ENCODE measurements around the gene RBMS3.

RBMS3 gene

DNA sequence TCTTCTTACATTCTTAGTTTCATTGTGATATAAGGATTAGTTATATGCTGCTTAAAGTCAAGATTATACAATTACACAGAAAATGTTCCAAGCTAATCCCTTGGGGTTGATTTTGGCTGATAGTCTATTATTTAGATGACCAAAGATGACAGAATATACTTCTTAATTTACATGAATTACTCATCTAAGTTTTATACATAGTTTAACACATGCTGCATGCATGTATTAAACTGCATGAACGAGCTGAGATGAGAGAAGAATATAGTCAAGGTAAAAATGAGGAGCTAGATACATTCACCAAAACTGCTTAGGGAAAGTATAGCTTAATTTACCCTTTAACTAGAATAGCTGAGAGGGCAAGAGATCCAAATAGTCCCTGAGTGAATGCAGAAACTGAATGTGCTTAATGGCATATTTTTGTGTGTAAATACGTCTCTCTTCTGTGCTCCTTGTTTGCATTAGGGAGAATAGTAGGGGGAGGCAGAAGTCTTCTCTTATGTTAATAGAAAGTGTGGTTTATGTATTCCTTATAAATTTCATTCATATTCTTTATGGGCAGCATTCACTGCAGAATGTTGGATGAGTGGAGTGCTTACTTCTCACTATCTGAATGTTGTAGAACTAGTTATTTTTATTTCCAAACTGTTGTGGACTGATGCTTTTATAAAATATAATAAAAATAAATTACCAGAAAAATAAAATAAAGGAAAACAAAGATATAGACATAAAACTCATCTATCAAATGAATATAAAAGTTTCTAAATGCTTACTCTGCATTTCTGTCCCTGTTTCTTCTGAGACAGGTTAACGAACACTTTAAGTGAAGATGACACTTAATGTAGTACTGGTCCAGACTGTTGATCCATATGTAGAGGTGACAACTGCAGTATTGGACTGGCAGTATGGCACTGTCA lies 327.8 kb downstream of the RBMS3 start:
- H3K4me3 ChIP-seq (ENCODE audit: low read depth, low read length) = no peak overlapping the region
- no peaks in the 10 kb centered on the region for H3K36me3 ChIP-seq (ENCODE audit: insufficient read depth, low read length)
- no peak overlapping the region for H3K27ac ChIP-seq (ENCODE audit: low read depth, low read length)
- no peaks in the 10 kb centered on the region for H3K27me3 ChIP-seq (ENCODE audit: insufficient read depth, low read length)
- H3K79me2 ChIP-seq (ENCODE audit: control insufficient read depth, insufficient read depth, low read length, unreplicated experiment) = no peaks in the 10 kb centered on the region
- H2AFZ ChIP-seq (ENCODE audit: low read length, unreplicated experiment) = no peak overlapping the region
- peaks cover 11% of the 10 kb centered on the region for H3K4me1 ChIP-seq (ENCODE audit: control insufficient read depth, insufficient read depth, low read length, unreplicated experiment)

DNA sequence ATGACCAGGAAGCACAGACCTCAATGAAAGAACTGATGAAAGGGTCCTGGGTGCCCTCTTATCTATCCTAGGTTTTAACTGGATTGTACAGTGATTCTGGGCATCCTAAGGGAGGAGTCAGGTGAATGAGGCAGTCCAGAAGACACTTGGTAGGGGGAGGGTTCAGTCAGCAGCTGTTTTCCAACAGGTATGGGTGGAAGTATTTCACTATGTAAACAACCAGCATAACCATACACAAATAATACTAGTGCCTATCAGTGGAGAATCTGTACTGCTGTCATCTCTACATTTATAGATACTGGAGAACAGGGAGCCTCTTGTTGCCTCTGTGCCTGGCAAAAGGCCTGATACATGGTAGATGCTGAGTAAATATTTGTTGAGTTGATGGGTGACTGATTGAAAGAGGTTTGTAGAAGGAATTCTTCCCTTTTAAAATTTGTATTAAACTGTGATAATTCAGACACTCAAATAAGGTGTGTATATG lies 328.5 kb downstream of the RBMS3 start:
- H3K27me3 ChIP-seq (ENCODE audit: insufficient read depth, low read length) = no peaks in the 10 kb centered on the region
- H3K79me2 ChIP-seq (ENCODE audit: control insufficient read depth, insufficient read depth, low read length, unreplicated experiment) = no peaks in the 10 kb centered on the region
- H3K36me3 ChIP-seq (ENCODE audit: insufficient read depth, low read length) = no peaks in the 10 kb centered on the region
- H3K4me1 ChIP-seq (ENCODE audit: control insufficient read depth, insufficient read depth, low read length, unreplicated experiment) = peaks cover 11% of the 10 kb centered on the region
- no peak overlapping the region for H3K27ac ChIP-seq (ENCODE audit: low read depth, low read length)
- H2AFZ ChIP-seq (ENCODE audit: low read length, unreplicated experiment) = no peak overlapping the region
- H3K4me3 ChIP-seq (ENCODE audit: low read depth, low read length) = no peak overlapping the region

DNA sequence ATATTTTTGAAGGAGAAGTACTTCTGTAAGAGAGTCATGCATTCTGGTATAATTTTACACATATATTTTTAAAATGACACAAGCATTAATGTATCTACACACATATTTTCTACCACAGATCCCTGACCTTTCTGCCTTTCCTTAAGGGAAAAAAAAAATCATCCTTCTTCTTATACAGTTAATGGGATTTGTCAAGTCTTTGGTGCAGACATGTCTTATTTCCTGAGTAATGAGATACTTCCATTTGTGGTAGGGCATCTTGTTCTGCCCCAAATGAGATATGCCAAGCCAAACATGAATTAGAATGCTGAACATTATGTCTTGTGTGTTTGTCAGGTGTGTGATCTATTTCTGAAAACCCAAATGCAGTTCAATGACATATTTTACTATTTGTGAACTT lies 329.9 kb downstream of the RBMS3 start:
- Histone ChIP-seq H3K27me3 (ENCODE audit: insufficient read depth, low read length) (no peaks in the 10 kb centered on the region), H3K79me2 (ENCODE audit: control insufficient read depth, insufficient read depth, low read length, unreplicated experiment) (no peaks in the 10 kb centered on the region), H2AFZ (ENCODE audit: low read length, unreplicated experiment) (no peak overlapping the region), H3K4me3 (ENCODE audit: low read depth, low read length) (no peak overlapping the region), H3K27ac (ENCODE audit: low read depth, low read length) (no peak overlapping the region), H3K4me1 (ENCODE audit: control insufficient read depth, insufficient read depth, low read length, unreplicated experiment) (peaks cover 6% of the 10 kb centered on the region), H3K36me3 (ENCODE audit: insufficient read depth, low read length) (no peaks in the 10 kb centered on the region)

DNA sequence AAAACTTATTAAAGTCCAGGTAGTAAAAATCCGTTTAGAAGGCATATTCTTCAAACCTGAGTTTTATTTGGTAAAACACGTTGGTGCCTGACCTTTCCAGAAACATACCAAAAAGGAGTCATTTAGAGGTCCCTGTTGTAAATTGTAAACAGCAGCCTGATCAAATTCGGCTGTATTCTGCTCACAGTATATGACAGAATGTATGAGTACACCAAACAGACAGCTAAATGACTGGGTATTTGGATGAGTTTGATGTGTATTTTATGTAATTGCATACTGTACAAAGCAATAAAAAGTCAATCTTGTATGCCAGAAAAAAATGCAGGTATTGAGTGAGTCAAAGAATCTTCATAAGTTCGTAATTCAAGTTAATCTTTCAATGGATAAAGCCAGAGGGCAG lies 330.4 kb downstream of the RBMS3 start:
- Histone ChIP-seq H3K27me3 (ENCODE audit: insufficient read depth, low read length) (no peaks in the 10 kb centered on the region), H2AFZ (ENCODE audit: low read length, unreplicated experiment) (no peak overlapping the region), H3K79me2 (ENCODE audit: control insufficient read depth, insufficient read depth, low read length, unreplicated experiment) (no peaks in the 10 kb centered on the region), H3K36me3 (ENCODE audit: insufficient read depth, low read length) (no peaks in the 10 kb centered on the region), H3K4me3 (ENCODE audit: low read depth, low read length) (no peak overlapping the region), H3K27ac (ENCODE audit: low read depth, low read length) (no peak overlapping the region), H3K4me1 (ENCODE audit: control insufficient read depth, insufficient read depth, low read length, unreplicated experiment) (peaks cover 2% of the 10 kb centered on the region)

DNA sequence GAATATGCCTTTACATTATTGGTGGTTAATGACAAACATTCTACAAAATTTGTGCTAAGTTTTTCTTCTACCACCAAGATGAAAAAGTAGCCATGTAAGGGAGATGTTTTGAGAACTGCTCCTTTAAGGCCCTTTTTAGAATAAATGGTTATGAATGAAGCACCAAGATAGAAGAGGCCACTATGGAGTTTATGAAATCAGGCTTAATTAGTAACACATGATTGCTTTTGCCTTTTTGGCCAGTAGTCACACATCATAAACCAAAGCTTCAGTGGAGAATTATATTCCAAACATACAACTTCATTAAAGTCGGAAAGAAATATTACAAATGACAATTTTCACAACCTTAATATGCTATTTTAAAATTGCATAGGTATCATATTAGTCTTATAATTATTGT lies 331.7 kb downstream of the RBMS3 start:
- no peak overlapping the region for H2AFZ ChIP-seq (ENCODE audit: low read length, unreplicated experiment)
- H3K4me3 ChIP-seq (ENCODE audit: low read depth, low read length) = no peak overlapping the region
- no peak overlapping the region for H3K27ac ChIP-seq (ENCODE audit: low read depth, low read length)
- H3K4me1 ChIP-seq (ENCODE audit: control insufficient read depth, insufficient read depth, low read length, unreplicated experiment) = no peaks in the 10 kb centered on the region
- H3K27me3 ChIP-seq (ENCODE audit: insufficient read depth, low read length) = no peaks in the 10 kb centered on the region
- no peaks in the 10 kb centered on the region for H3K79me2 ChIP-seq (ENCODE audit: control insufficient read depth, insufficient read depth, low read length, unreplicated experiment)
- H3K36me3 ChIP-seq (ENCODE audit: insufficient read depth, low read length) = no peaks in the 10 kb centered on the region

DNA sequence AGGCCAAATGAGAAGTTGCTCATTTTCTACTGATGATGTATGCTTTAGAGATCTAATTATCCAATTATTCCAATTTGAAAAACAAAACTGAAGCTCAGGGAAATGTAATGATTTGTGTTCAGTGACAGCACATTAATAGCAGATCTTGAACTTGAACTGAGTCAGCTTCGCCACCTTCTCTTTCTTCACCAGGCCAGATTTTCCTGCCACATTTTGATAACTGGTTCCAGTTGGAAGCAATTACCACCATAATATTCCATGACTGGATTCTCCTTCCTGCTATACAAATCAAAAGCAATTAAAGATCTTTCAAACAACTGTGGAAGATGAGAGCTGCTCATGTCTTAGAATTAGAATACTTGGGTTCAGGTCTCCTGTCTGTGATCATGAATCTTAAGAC lies 334.1 kb downstream of the RBMS3 start:
- H3K4me1 ChIP-seq (ENCODE audit: control insufficient read depth, insufficient read depth, low read length, unreplicated experiment) = peaks cover 7% of the 10 kb centered on the region
- no peak overlapping the region for H2AFZ ChIP-seq (ENCODE audit: low read length, unreplicated experiment)
- no peak overlapping the region for H3K27ac ChIP-seq (ENCODE audit: low read depth, low read length)
- no peak overlapping the region for H3K4me3 ChIP-seq (ENCODE audit: low read depth, low read length)
- no peaks in the 10 kb centered on the region for H3K27me3 ChIP-seq (ENCODE audit: insufficient read depth, low read length)
- H3K36me3 ChIP-seq (ENCODE audit: insufficient read depth, low read length) = no peaks in the 10 kb centered on the region
- H3K79me2 ChIP-seq (ENCODE audit: control insufficient read depth, insufficient read depth, low read length, unreplicated experiment) = no peaks in the 10 kb centered on the region

DNA sequence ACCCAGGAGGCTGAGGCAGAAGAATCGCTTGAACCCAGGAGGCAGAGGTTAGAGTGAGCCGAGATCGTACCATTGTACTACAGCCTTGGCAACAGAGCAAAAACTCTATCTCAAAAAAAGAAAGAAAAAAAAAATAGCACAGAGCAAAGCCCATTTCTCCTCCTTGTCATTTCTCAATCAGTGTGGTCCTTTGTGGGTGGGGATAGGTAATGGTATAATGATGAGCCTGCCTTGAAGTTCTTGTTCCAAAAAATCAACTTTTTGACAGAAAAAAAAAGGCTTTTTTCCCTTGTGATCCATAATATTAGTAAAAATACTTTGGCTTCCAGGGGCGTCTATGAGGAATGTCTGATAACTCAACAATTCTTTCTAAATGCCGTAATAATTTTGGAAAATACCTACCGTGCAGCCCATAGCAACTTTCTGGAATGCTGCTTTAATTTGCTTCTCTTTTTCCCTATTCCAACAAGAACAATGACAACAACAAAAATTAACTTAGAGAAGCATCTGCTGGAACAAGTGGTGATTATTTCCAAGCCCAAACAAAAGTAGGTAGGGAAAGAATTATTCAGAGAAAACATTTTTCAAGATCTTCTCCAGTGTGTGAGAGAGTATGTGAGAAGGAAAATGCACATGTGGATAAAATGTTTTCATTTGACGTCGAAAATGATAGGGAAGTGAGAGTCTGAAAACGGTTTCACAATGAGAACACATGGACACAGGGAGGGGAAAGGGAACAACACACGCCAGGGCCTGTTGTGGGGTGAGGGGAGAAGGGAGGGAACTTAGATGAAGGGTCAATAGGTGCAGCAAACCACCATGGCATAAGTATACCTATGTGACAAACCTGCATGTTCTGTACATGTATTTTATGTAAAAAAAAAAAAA lies 337.8 kb downstream of the RBMS3 start:
- H3K4me1 ChIP-seq (ENCODE audit: control insufficient read depth, insufficient read depth, low read length, unreplicated experiment) = peaks cover 7% of the 10 kb centered on the region
- H3K36me3 ChIP-seq (ENCODE audit: insufficient read depth, low read length) = no peaks in the 10 kb centered on the region
- H3K27ac ChIP-seq (ENCODE audit: low read depth, low read length) = peak overlapping the region; percentile 36; the same call in 1 of the 2 replicates
- H3K79me2 ChIP-seq (ENCODE audit: control insufficient read depth, insufficient read depth, low read length, unreplicated experiment) = no peaks in the 10 kb centered on the region
- H3K27me3 ChIP-seq (ENCODE audit: insufficient read depth, low read length) = no peaks in the 10 kb centered on the region
- H2AFZ ChIP-seq (ENCODE audit: low read length, unreplicated experiment) = peak overlapping the region; percentile 75
- peak overlapping the region; percentile 63 for H3K4me3 ChIP-seq (ENCODE audit: low read depth, low read length)

DNA sequence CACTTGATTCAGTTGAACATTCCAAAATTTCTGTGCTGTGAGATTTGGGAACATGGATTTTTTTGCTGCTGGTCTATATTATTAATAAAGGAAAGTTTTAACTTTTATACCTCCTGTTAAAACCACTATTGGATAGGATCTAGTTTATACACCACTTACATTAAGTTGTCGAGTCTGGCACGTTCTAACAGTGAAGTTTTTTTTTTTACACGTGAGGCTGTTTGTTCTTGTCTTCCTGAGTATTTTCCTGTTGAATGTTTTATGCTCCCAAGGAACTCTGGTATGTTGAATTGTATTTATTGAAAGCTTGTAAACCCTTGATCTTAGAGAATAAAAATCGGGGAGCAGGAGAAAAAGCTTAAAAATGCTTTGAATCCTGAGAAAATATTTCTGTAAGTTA lies 338.8 kb downstream of the RBMS3 start:
- Histone ChIP-seq H3K4me3 (ENCODE audit: low read depth, low read length) (no peak overlapping the region), H3K4me1 (ENCODE audit: control insufficient read depth, insufficient read depth, low read length, unreplicated experiment) (peaks cover 7% of the 10 kb centered on the region), H3K79me2 (ENCODE audit: control insufficient read depth, insufficient read depth, low read length, unreplicated experiment) (no peaks in the 10 kb centered on the region), H3K27me3 (ENCODE audit: insufficient read depth, low read length) (no peaks in the 10 kb centered on the region), H3K27ac (ENCODE audit: low read depth, low read length) (no peak overlapping the region), H2AFZ (ENCODE audit: low read length, unreplicated experiment) (no peak overlapping the region), H3K36me3 (ENCODE audit: insufficient read depth, low read length) (no peaks in the 10 kb centered on the region)

DNA sequence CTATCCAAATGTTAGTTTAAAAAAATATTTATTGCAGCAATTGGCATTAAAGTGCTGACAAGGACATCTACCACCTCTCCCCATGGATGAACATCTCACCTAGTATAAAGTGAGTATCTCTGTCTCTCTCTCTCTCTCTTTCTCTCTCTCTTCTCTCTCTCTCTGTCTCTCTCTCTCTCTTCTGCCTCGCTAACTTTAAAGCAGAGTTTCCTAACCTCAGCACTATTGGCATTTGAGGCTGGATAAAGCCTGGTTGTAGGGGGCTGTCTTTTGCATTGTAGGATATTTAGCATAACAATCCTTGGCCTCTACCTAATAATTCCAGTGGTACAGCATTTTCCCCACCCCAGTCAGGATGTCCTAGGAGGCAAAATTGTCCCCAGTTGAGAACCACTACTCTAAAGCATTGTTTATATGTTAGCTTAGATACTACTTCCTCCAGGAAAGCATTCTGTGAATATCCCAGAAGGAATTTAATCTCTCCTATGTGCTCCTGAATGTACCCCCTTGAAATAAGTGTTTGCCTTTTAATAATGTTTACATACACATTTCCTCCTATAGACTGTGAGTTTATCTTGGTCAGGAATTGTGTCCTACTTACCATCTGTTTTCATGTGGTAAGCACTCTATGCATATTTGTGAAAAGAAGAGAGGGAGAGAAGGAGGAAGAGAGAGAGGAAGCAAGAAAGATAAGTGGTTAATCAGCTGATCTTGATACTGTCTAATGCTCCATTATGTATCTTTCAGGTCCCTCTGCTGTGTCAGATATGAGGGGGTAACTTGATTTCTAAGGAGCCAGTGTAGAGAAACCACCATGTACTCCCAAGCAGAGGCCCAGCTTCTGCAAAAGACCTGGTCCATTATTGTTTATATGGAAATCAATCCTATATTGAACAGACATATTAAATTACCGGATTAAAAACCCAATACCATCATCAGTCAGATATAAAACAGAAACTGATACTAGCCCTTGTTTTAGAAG lies 346.6 kb downstream of the RBMS3 start:
- no peaks in the 10 kb centered on the region for H3K4me1 ChIP-seq (ENCODE audit: control insufficient read depth, insufficient read depth, low read length, unreplicated experiment)
- no peak overlapping the region for H3K4me3 ChIP-seq (ENCODE audit: low read depth, low read length)
- no peaks in the 10 kb centered on the region for H3K27me3 ChIP-seq (ENCODE audit: insufficient read depth, low read length)
- no peak overlapping the region for H2AFZ ChIP-seq (ENCODE audit: low read length, unreplicated experiment)
- H3K79me2 ChIP-seq (ENCODE audit: control insufficient read depth, insufficient read depth, low read length, unreplicated experiment) = no peaks in the 10 kb centered on the region
- no peak overlapping the region for H3K27ac ChIP-seq (ENCODE audit: low read depth, low read length)
- H3K36me3 ChIP-seq (ENCODE audit: insufficient read depth, low read length) = 0 out of 2 replicates have a peak, but pooled peaks cover 4% of the 10 kb centered on the region

DNA sequence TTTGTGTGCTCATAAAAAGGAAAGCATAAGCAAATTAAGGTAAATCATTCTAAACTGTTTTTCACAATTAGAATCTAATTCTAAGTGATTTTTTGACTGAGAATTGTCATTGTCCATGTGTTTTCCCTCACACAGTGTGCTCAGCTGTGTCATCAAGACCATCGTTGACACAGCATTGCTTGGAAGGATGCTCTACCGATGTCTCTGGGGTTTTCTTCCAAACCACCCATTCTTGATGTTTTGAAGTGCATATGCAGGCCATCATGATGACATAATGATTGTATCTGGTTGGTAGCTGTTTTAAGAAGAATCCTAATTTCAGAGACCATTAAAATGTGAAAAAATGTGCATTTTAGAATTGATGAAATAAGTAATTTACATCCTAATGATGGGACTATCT lies 347.9 kb downstream of the RBMS3 start:
- no peak overlapping the region for H2AFZ ChIP-seq (ENCODE audit: low read length, unreplicated experiment)
- H3K79me2 ChIP-seq (ENCODE audit: control insufficient read depth, insufficient read depth, low read length, unreplicated experiment) = no peaks in the 10 kb centered on the region
- H3K27me3 ChIP-seq (ENCODE audit: insufficient read depth, low read length) = no peaks in the 10 kb centered on the region
- 0 out of 2 replicates have a peak, but pooled peaks cover 4% of the 10 kb centered on the region for H3K36me3 ChIP-seq (ENCODE audit: insufficient read depth, low read length)
- no peak overlapping the region for H3K4me3 ChIP-seq (ENCODE audit: low read depth, low read length)
- no peaks in the 10 kb centered on the region for H3K4me1 ChIP-seq (ENCODE audit: control insufficient read depth, insufficient read depth, low read length, unreplicated experiment)
- H3K27ac ChIP-seq (ENCODE audit: low read depth, low read length) = no peak overlapping the region
